GM19468 (cell line): ENCODE results near the gene PAM16.
"Not testable (repeated sequence)": the region's sequence is repeated elsewhere in the genome, so short reads cannot be mapped to it uniquely, and the experiment has no call there.

Experiments
- ATAC-seq: cut with Tn5 transposase; IDR thresholded peaks from one replicate; pipeline ENCODE4 v1.9.1; 2021; ENCODE audit warnings: mild to moderate bottlenecking, moderate library complexity, moderate number of reproducible peaks; ENCODE audit not compliant: unreplicated experiment; ENCODE audit errors: extremely low read depth

Gene PAM16

GRCh38 chr16:4358236-4358635 is 7.1 kb upstream of the PAM16 start:
- no peak for ATAC-seq

- no peak for ATAC-seq
Observed at GRCh38 chr16:4356820-4357219, 5.7 kb upstream of the PAM16 start.

- no peak for ATAC-seq
Observed at GRCh38 chr16:4354512-4355409, 3.6 kb upstream of the PAM16 start.

DNA sequence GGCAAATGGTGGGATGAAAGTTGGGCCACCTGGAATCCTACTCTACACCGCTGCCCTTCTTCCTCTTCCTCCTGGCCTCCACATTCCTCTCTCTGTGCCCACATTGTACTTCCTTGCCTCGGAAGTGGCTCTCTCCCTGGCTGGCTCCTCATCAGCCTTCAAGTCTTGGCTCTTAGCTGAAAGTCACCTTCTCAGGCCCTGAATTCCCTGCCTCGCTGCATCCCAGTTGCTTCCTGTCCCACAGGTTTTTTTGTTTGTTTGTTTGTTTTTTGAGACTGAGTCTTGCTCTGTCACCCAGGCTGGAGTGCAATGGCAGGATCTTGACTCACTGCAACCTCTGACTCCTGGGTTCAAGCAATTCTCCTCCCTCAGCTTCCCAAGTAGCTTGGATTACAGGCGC is 2.6 kb upstream of the PAM16 start:
- ATAC-seq: no peak

- ATAC-seq: no peak
Observed at GRCh38 chr16:4352843-4353242, 1.7 kb upstream of the PAM16 start.

- no peak for ATAC-seq
Observed at GRCh38 chr16:4351880-4352279, 759 bp upstream of the PAM16 start.

DNA sequence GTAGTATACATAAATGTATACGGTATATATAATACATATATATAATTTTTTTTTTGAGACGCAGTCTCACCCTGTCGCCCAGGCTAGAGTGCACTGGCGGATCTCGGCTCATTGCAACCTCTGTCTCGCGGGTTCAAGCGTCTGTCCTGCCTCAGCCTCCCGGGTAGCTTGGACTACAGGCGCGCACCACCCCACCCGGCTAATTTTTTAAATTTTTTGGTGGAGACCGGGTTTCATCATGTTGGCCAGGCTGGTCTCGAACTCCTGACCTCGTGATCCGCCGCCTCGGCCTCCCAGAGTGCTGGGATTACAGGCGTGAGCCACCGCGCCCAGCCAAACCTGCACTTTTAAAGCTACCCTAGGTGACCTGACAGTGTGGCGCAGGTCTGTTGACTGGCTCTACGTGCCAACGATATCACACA is 745 bp downstream of the PAM16 start:
- no peak for ATAC-seq

GRCh38 chr16:4349332-4349731 is 1.8 kb downstream of the PAM16 start:
- no peak for ATAC-seq

GRCh38 chr16:4347765-4348509 is 3.2 kb downstream of the PAM16 start:
- ATAC-seq: no peak

DNA sequence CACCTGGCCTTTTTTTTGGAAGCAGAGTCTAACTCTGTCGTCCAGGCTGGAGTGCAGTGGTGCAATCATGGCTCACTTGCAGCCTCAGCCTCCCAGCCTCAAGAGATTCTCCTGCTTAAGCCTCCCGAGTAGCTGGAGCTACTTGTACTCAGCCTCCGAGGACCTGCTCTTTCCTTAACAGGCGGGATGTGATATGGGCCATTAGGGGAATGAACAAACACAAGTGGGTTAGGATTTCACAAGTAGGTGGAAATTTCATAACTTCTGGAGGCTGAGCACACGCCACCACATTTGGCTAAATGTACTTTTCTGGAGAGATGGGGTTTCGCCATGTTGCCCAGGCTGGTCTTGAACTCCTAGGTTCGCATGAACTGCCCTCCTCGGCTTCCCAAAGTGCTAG is 4.1 kb downstream of the PAM16 start:
- ATAC-seq: no peak

DNA sequence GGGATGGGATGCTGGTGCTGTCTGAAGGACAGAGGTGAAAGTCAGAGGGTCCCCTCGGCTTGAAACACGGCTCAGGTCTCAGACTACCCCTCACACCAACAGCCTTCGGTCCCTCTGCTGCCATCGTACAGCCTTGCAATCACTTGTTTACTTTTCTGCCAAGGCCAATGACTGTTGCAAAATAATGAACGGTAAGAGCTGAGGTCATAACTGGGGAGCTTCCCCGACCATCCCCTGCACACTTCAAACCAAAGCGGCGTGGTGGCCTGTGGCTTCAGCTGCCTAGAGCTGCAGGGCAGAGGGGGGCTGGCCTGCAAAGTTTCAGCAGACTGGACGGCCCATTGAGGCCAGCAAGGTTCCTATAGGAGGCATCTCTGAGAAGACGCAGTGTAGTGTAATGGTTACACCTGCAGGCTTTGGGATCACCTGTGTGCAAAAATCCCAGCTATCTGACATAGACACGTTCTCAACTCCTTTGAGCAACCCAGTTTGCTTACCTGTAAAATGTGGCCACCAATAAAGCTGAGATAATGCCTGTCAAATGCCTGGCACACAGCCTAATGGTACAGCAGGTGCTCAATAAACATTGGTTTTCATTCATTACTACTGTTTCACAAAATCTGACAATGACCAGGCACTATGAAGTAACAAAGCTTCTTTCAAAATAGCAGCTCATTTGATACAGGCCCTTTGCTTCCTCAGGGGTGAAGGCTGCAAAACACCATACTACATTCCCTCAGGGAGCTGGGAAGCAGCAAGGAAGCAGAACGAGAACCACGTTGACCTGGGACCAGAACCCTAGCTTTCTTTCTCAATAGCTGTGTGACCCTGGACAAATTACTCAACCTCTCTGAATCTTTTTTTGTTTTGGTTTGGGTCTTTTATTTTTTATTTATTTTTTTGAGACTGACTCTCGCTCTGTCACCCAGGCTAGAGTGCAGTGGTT is 5.0 kb downstream of the PAM16 start:
- no peak for ATAC-seq

DNA sequence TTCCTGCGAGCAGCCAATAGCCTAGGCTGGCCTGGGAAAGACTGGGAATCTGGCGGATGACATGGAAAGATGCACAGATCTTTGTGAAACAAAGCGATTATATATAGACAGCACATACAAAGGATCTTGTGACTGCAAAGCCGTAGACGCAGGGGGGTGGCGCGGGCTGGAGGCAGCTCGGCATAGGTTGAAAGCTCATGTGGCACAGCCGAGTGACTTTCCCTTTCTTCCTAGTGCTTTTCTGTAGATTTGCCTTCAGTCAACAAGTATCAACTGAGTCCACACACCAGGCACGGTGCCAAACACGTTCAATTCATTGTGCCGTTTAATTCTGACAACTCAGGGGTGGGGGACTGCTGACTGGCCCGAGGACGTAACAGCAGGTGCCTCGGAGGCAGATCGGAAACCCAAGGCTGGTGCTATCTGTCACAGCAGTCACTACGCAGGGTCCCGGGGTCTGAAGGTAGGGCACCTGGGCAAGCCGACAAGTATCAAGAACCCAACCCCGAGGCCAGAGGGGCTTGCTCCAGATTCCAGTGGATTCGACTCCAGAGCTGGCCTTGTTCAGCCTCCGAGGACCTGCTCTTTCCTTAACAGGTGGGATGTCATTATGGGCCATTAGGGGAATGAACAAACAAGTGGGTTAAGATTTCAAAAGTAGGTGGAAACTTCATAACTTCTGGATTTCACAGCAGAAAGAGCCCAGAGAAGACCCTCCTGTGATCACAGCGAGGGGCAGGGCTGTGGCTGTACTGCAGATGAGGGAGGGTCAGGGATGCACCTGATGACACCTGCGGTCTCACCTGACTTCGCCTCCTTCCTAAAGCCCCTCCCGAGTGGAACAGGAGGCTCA is 5.9 kb downstream of the PAM16 start:
- no peak for ATAC-seq

DNA sequence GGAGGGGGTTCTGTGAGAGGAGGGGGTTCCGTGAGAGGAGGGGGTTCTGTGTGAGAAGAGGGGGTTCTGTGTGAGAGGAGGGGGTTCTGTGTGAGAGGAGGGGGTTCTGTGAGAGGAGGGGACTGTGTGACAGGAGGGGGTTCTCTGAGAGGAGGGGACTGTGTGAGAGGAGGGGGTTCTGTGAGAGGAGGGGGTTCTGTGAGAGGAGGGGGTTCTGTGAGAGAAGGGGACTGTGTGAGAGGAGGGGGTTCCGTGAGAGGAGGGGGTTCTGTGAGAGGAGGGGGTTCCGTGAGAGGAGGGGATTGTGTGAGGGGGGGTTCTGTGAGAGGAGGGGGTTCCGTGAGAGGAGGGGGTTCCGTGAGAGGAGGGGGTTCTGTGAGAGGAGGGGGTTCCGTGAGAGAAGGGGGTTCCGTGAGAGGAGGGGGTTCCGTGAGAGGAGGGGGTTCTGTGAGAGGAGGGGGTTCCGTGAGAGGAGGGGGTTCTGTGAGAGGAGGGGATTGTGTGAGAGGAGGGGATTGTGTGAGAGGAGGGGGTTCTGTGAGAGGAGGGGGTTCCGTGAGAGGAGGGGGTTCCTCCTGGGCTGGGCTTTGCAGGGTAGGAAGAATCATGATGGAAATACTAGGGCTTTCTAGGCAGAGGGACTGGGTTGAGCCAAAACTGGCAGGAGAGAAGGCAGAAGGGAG is 6.7 kb downstream of the PAM16 start:
- not testable (repeated sequence) for ATAC-seq

- no peak for ATAC-seq
Observed at GRCh38 chr16:4342866-4343744, 8.0 kb downstream of the PAM16 start.

DNA sequence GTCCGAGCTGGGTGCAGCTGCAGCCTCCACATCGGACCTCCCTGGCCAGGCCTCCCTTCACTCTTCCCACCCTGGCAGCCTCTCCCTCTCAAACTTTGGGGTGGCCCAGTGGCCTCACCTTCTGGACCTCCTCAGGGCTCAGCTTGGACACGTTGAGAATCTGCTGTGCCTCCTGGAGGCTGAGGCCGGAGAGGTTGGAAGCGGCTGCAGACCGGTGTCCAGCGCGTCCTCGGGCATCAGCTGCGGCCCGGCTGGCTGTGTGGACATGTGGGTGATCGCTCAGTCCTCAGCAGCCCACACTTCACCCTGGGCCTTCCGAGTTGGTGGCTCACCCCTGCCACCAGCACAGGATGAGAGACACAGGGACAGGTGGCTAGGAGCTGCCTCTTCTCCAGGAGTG is 9.9 kb downstream of the PAM16 start:
- ATAC-seq: no peak

- no peak for ATAC-seq
Observed at GRCh38 chr16:4340443-4340842, 10.7 kb downstream of the PAM16 start.

GRCh38 chr16:4339909-4340308 is 11.2 kb downstream of the PAM16 start:
- ATAC-seq: no peak

DNA sequence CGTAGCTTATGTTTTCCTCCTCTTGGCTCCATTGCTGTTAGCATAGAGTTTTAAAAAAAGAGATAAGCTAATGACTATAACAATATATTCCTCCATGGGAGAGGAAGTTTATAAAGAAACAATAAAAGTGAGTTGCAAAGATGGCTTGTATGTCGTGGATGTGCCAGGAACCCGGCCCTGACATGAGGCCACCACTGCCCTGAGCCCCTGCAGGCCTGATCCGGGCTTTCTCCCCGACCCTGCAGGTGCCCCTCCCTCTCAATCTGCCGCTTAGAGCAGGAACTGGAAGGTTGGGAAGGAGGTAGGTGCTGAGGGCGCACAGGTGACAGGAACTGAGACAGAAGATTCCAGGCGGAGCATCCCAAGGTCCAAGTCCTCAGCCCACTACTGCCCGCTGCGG is 11.7 kb downstream of the PAM16 start:
- ATAC-seq: no peak
